IMR-90 (cell line): Measurements from ENCODE around the gene TTC27. TPM values are rescaled to one million over a fixed set of nuclear protein-coding genes. Genes with fewer than 3 reads are reported as not detected.

Experiments
- ATAC-seq: fragments of 200-7000 bp; cut with Tn5 transposase; 2 replicates; pipeline ENCODE4 v1.9.1; 2020; ENCODE audit warnings: low read depth, mild to moderate bottlenecking, moderate library complexity
- BruUV-seq: library from RNA; stranded (reverse); fragments of 400-500 nt; replicated peaks from 2 replicates; lab custom pipeline; 2021; lab: Mats Ljungman, UMichigan
- CTCF ChIA-PET: fragments of 300-600 bp; formaldehyde crosslinking; extraction: SDS; loops from one replicate; lab custom pipeline; 2021; ENCODE audit warnings: antibody characterized with exemption; lab: Yijun Ruan, JAX
- POLR2A ChIA-PET: fragments of 300-600 bp; sonication (Branson Sonifier 250); formaldehyde crosslinking; loops from one replicate; lab custom pipeline; 2022; ENCODE audit warnings: antibody characterized with exemption; ENCODE audit not compliant: unreplicated experiment; lab: Charles Lee
- DNase-seq: peaks from one replicate; pipeline ENCODE4 v3.0.0; 2013
- H2AFZ ChIP-seq: replicated peaks from 2 replicates; pipeline ENCODE3; 2013; ENCODE audit warnings: low read length, mild to moderate bottlenecking; ENCODE audit not compliant: poor library complexity
- H2AK5ac ChIP-seq: 2 replicates; pipeline ENCODE4 v1.6.1; 2013; ENCODE audit warnings: low read depth, low read length, inconsistent platforms
- H2AK9ac ChIP-seq: replicated peaks from 2 replicates; pipeline ENCODE3; 2013; ENCODE audit warnings: mild to moderate bottlenecking, low read depth, low read length, moderate library complexity; ENCODE audit not compliant: poor library complexity
- H2BK120ac ChIP-seq: 2 replicates; pipeline ENCODE4 v1.6.1; 2013; ENCODE audit warnings: low read depth, low read length, inconsistent platforms
- H2BK15ac ChIP-seq: 3 replicates; pipeline ENCODE4 v1.6.1; 2013; ENCODE audit warnings: low read depth, low read length, inconsistent platforms
- H2BK20ac ChIP-seq: 2 replicates; pipeline ENCODE4 v1.6.1; 2013; ENCODE audit warnings: low read depth, mild to moderate bottlenecking, inconsistent platforms, low read length, moderate library complexity
- H2BK5ac ChIP-seq: 2 replicates; pipeline ENCODE4 v1.6.1; 2013; ENCODE audit warnings: mild to moderate bottlenecking, low read depth, low read length, inconsistent platforms; ENCODE audit not compliant: poor library complexity, severe bottlenecking
- H3K14ac ChIP-seq: replicated peaks from 2 replicates; pipeline ENCODE4 v1.6.1; 2013; ENCODE audit warnings: low read depth, low read length, inconsistent platforms
- H3K18ac ChIP-seq: 2 replicates; pipeline ENCODE4 v1.6.1; 2013; ENCODE audit warnings: low read depth, low read length, control low read depth
- H3K23ac ChIP-seq: 2 replicates; pipeline ENCODE4 v1.6.1; 2013; ENCODE audit warnings: low read depth, low read length, inconsistent platforms
- H3K27ac ChIP-seq: 2 replicates; pipeline ENCODE4 v1.5.1; 2013; ENCODE audit warnings: mild to moderate bottlenecking, control low read depth, low read length; ENCODE audit not compliant: insufficient read depth
- H3K27me3 ChIP-seq: 2 replicates; pipeline ENCODE4 v1.6.1; 2013; ENCODE audit warnings: low read length; ENCODE audit not compliant: control insufficient read depth, insufficient read depth
- H3K36me3 ChIP-seq: 2 replicates; pipeline ENCODE4 v1.6.1; 2013; ENCODE audit warnings: low read length, mixed read lengths; ENCODE audit not compliant: control insufficient read depth, insufficient read depth
- H3K4ac ChIP-seq: 2 replicates; pipeline ENCODE4 v1.6.1; 2013; ENCODE audit warnings: low read depth, low read length, inconsistent platforms
- H3K4me1 ChIP-seq: 2 replicates; pipeline ENCODE4 v1.6.1; 2013; ENCODE audit warnings: low read length, mixed read lengths; ENCODE audit not compliant: control insufficient read depth, insufficient read depth
- H3K4me2 ChIP-seq: 2 replicates; pipeline ENCODE4 v1.6.1; 2013; ENCODE audit warnings: low read depth, mild to moderate bottlenecking, control low read depth, low read length, moderate library complexity
- H3K4me3 ChIP-seq: 2 replicates; pipeline ENCODE4 v1.5.1; 2013; ENCODE audit warnings: low read depth, mild to moderate bottlenecking, control low read depth, low read length, moderate library complexity; ENCODE audit not compliant: insufficient read depth
- H3K56ac ChIP-seq: 2 replicates; pipeline ENCODE4 v1.6.1; 2013; ENCODE audit warnings: low read length, inconsistent platforms; ENCODE audit not compliant: insufficient read depth; ENCODE audit errors: extremely low read depth
- H3K79me1 ChIP-seq, 2 experiments: 2 replicates each; pipeline ENCODE4 v1.6.1; 2013; ENCODE audit warnings: low read length in 2 of 2, inconsistent platforms in 1 of 2, low read depth in 1 of 2
- H3K9ac ChIP-seq: 2 replicates; pipeline ENCODE4 v1.6.1; 2013; ENCODE audit warnings: low read depth, low read length, control low read depth
- H3K9me1 ChIP-seq: 2 replicates; pipeline ENCODE4 v1.6.1; 2013; ENCODE audit warnings: low read length, inconsistent platforms; ENCODE audit not compliant: insufficient read depth
- H3K9me3 ChIP-seq: 2 replicates; pipeline ENCODE4 v1.6.1; 2013; ENCODE audit warnings: low read length; ENCODE audit not compliant: control insufficient read depth, insufficient read depth
- H4K20me1 ChIP-seq: 2 replicates; pipeline ENCODE4 v1.6.1; 2013; ENCODE audit warnings: low read length, inconsistent platforms; ENCODE audit not compliant: insufficient read depth
- H4K5ac ChIP-seq: 2 replicates; pipeline ENCODE4 v1.6.1; 2013; ENCODE audit warnings: mild to moderate bottlenecking, low read depth, low read length, control low read depth
- H4K8ac ChIP-seq, 2 experiments: 2 replicates each; pipeline ENCODE4 v1.6.1; 2013; ENCODE audit warnings: low read depth in 2 of 2, low read length in 2 of 2, control low read depth in 1 of 2, inconsistent platforms in 1 of 2
- H4K91ac ChIP-seq: 2 replicates; pipeline ENCODE4 v1.6.1; 2013; ENCODE audit warnings: low read depth, low read length, inconsistent platforms; ENCODE audit not compliant: insufficient read depth
- BHLHE40 ChIP-seq: fragments of 150-350 bp; IDR thresholded peaks from 2 replicates; pipeline ENCODE4 v1.6.1; 2016; ENCODE audit warnings: mild to moderate bottlenecking, low read depth, low read length
- CEBPB ChIP-seq: IDR thresholded peaks from 2 replicates; pipeline ENCODE4 v1.6.1; 2012; ENCODE audit warnings: low read depth, low read length, improper control_type of control experiment
- CHD1 ChIP-seq: IDR thresholded peaks from 2 replicates; pipeline ENCODE4 v1.6.1; 2012; ENCODE audit warnings: low read depth, low read length, improper control_type of control experiment
- CTCF ChIP-seq: conservative IDR thresholded peaks from 2 replicates; pipeline ENCODE4 v1.5.1; 2012; ENCODE audit warnings: mild to moderate bottlenecking, low read depth, low read length, improper control_type of control experiment
- FOS ChIP-seq: fragments of 150-350 bp; IDR thresholded peaks from 2 replicates; pipeline ENCODE4 v1.6.1; 2016; ENCODE audit warnings: low read depth, low read length
- MAFK ChIP-seq: IDR thresholded peaks from 2 replicates; pipeline ENCODE4 v1.6.1; 2012; ENCODE audit warnings: low read depth, low read length, improper control_type of control experiment
- MAZ ChIP-seq: IDR thresholded peaks from 2 replicates; pipeline ENCODE4 v1.6.1; 2012; ENCODE audit warnings: low read depth, mild to moderate bottlenecking, low read length, improper control_type of control experiment, moderate library complexity, borderline replicate concordance
- MXI1 ChIP-seq: IDR thresholded peaks from 2 replicates; pipeline ENCODE4 v1.6.1; 2012; ENCODE audit warnings: low read depth, mild to moderate bottlenecking, low read length, moderate library complexity, borderline replicate concordance
- NFE2L2 ChIP-seq: fragments of 150-350 bp; IDR thresholded peaks from 2 replicates; pipeline ENCODE4 v1.6.1; 2016; ENCODE audit warnings: low read depth, mild to moderate bottlenecking, low read length
- POLR2A ChIP-seq: IDR thresholded peaks from 2 replicates; pipeline ENCODE4 v1.6.1; 2012; ENCODE audit warnings: mild to moderate bottlenecking, low read depth, low read length
- RAD21 ChIP-seq: IDR thresholded peaks from 2 replicates; pipeline ENCODE4 v1.6.1; 2012; ENCODE audit warnings: low read length, improper control_type of control experiment
- RCOR1 ChIP-seq: IDR thresholded peaks from 2 replicates; pipeline ENCODE4 v1.6.1; 2012; ENCODE audit warnings: mild to moderate bottlenecking, low read length, improper control_type of control experiment; ENCODE audit not compliant: insufficient replicate concordance
- RFX5 ChIP-seq: IDR thresholded peaks from 2 replicates; pipeline ENCODE4 v1.8.0; 2012; ENCODE audit warnings: low read depth, mild to moderate bottlenecking, low read length, moderate library complexity
- SMC3 ChIP-seq: fragments of 150-350 bp; IDR thresholded peaks from 2 replicates; pipeline ENCODE4 v1.6.1; 2016; ENCODE audit warnings: low read depth, mild to moderate bottlenecking, antibody characterized with exemption, low read length, moderate library complexity
- WGBS, 2 experiments: methylation state at CpG; one replicate each; pipeline versions ENCODE4 v1.1.5 to v1.1.7; 2013; ENCODE audit warnings: missing lambda C conversion rate in 2 of 2; ENCODE audit not compliant: insufficient read length in 1 of 2; ENCODE audit errors: extremely low coverage in 2 of 2; 5-methylcytosine and 5-hydroxymethylcytosine counted together
- dilution Hi-C: fragments of 300-500 bp; cut with HindIII; formaldehyde crosslinking; loops from one replicate; pipeline ENCODE4 v1.14.3; 2018; ENCODE audit warnings: low sequenced_read_pairs; ENCODE audit not compliant: unreplicated experiment
- in situ Hi-C: fragments of 300-500 bp; cut with MboI; formaldehyde crosslinking; loops from 3 replicates; pipeline ENCODE4 v1.14.3; 2019; ENCODE audit warnings: low sequenced_read_pairs, inconsistent platforms, mixed read lengths
- intact Hi-C: fragments of 100-400 bp; cut with micrococcal nuclease; formaldehyde crosslinking; loops from 2 replicates; pipeline ENCODE4 v1.10.0; 2022
- polyA plus RNA-seq, 3 experiments: library from polyadenylated mRNA; depleted of rRNA; stranded (reverse); fragments of >200 nt; gene quantifications; 2 replicates each; pipeline ENCODE4 v1.2.3, GENCODE V29; 2012; ENCODE audit warnings: low replicate concordance in 1 of 3
- total RNA-seq: library from RNA; depleted of rRNA; stranded (reverse); fragments of >200 nt; gene quantifications from 2 replicates; pipeline ENCODE4 v1.2.3, GENCODE V29; 2012
- TF ChIP-seq, protein P1 (sequence below): fragments of 150-350 bp; IDR thresholded peaks from 2 replicates; pipeline ENCODE4 v1.6.1; 2016; ENCODE audit warnings: low read depth, mild to moderate bottlenecking, low read length, moderate library complexity, borderline replicate concordance
- TF ChIP-seq, protein P2 (sequence below): fragments of 150-350 bp; IDR thresholded peaks from 2 replicates; pipeline ENCODE4 v1.6.1; 2017; ENCODE audit warnings: mild to moderate bottlenecking, antibody characterized with exemption, low read length, low read depth

TTC27 gene
- total and polyA plus RNA-seq, 2 of the 4 experiments (the other 2 are of a cell fraction) = 12.7 to 30.5 TPM

GRCh38 chr2:32633040-32633439, 5.2 kb downstream of the TTC27 start:
- no TSS peak for BruUV-seq
- intact Hi-C loops (no loop called here), dilution Hi-C loops (no loop called here), in situ Hi-C loops (no loop called here)
- no peak overlapping the region for H2BK15ac ChIP-seq
- H3K18ac ChIP-seq = no peak overlapping the region
- no peaks in the 10 kb centered on the region for H3K9me3 ChIP-seq
- ChIA-PET CTCF (no interaction called here), POLR2A (no interaction called here)
- no peaks in the 10 kb centered on the region for H3K9me1 ChIP-seq
- H2BK20ac ChIP-seq = no peak overlapping the region
- H3K4me2 ChIP-seq = no peak overlapping the region
- H3K56ac ChIP-seq = no peak overlapping the region
- TF ChIP-seq FOS = no peak
- no peak for TF ChIP-seq MAFK
- TF ChIP-seq RFX5 = no peak
- TF ChIP-seq, protein P1, sequence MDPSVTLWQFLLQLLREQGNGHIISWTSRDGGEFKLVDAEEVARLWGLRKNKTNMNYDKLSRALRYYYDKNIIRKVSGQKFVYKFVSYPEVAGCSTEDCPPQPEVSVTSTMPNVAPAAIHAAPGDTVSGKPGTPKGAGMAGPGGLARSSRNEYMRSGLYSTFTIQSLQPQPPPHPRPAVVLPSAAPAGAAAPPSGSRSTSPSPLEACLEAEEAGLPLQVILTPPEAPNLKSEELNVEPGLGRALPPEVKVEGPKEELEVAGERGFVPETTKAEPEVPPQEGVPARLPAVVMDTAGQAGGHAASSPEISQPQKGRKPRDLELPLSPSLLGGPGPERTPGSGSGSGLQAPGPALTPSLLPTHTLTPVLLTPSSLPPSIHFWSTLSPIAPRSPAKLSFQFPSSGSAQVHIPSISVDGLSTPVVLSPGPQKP = no peak
- no peak for TF ChIP-seq CTCF
- no peak for TF ChIP-seq RCOR1
- TF ChIP-seq RAD21 = no peak
- TF ChIP-seq POLR2A = no peak
- no peak for TF ChIP-seq CHD1
- no peak for TF ChIP-seq MXI1
- TF ChIP-seq MAZ = no peak
- TF ChIP-seq CEBPB = no peak
- no peak for TF ChIP-seq BHLHE40
- no peak for TF ChIP-seq NFE2L2
- TF ChIP-seq, protein P2, sequence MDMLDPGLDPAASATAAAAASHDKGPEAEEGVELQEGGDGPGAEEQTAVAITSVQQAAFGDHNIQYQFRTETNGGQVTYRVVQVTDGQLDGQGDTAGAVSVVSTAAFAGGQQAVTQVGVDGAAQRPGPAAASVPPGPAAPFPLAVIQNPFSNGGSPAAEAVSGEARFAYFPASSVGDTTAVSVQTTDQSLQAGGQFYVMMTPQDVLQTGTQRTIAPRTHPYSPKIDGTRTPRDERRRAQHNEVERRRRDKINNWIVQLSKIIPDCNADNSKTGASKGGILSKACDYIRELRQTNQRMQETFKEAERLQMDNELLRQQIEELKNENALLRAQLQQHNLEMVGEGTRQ = no peak
- TF ChIP-seq SMC3 = no peak
- H3K27ac ChIP-seq = no peak overlapping the region
- peaks cover 8 to 27% of the 10 kb centered on the region in 2 experiments for H3K79me1 ChIP-seq
- H3K4me1 ChIP-seq = no peaks in the 10 kb centered on the region
- no peak overlapping the region for H3K23ac ChIP-seq
- WGBS, 2 experiments = no CpG with 5 or more reads among the region's 3 CpGs
- H2AFZ ChIP-seq = no peak overlapping the region
- no peak overlapping the region for H4K5ac ChIP-seq
- no peak overlapping the region for H3K9ac ChIP-seq
- no peak overlapping the region for H2AK9ac ChIP-seq
- no peak overlapping the region for H4K91ac ChIP-seq
- no peaks in the 10 kb centered on the region for H4K20me1 ChIP-seq
- no peak overlapping the region for H3K4ac ChIP-seq
- H3K36me3 ChIP-seq = peaks cover 16% of the 10 kb centered on the region
- no peak overlapping the region for H3K4me3 ChIP-seq
- DNase-seq = no peak
- no peak overlapping the region for H2BK5ac ChIP-seq
- H2BK120ac ChIP-seq = no peak overlapping the region
- H2AK5ac ChIP-seq = no peak overlapping the region
- no peaks in the 10 kb centered on the region for H3K27me3 ChIP-seq
- no peak overlapping the region for H4K8ac ChIP-seq
- ATAC-seq = no peak
- H3K14ac ChIP-seq = no peak overlapping the region
